IMR-90 (cell line): ENCODE results near the gene SEMA3C. TPM values are rescaled to one million over a fixed set of nuclear protein-coding genes. Genes with fewer than 3 reads are reported as not detected.

ENCODE experiments used
- ATAC-seq: fragments of 200-7000 bp; cut with Tn5 transposase; 2 replicates; pipeline ENCODE4 v1.9.1; 2020; ENCODE audit warnings: low read depth, mild to moderate bottlenecking, moderate library complexity
- BruUV-seq: library from RNA; stranded (reverse); fragments of 400-500 nt; replicated peaks from 2 replicates; lab custom pipeline; 2021; lab: Mats Ljungman, UMichigan
- CTCF ChIA-PET: fragments of 300-600 bp; formaldehyde crosslinking; extraction: SDS; loops from one replicate; lab custom pipeline; 2021; ENCODE audit warnings: antibody characterized with exemption; lab: Yijun Ruan, JAX
- POLR2A ChIA-PET: fragments of 300-600 bp; sonication (Branson Sonifier 250); formaldehyde crosslinking; loops from one replicate; lab custom pipeline; 2022; ENCODE audit warnings: antibody characterized with exemption; ENCODE audit not compliant: unreplicated experiment; lab: Charles Lee
- DNase-seq: peaks from one replicate; pipeline ENCODE4 v3.0.0; 2013
- H2AFZ ChIP-seq: replicated peaks from 2 replicates; pipeline ENCODE3; 2013; ENCODE audit warnings: low read length, mild to moderate bottlenecking; ENCODE audit not compliant: poor library complexity
- H2AK5ac ChIP-seq: 2 replicates; pipeline ENCODE4 v1.6.1; 2013; ENCODE audit warnings: low read depth, low read length, inconsistent platforms
- H2AK9ac ChIP-seq: replicated peaks from 2 replicates; pipeline ENCODE3; 2013; ENCODE audit warnings: mild to moderate bottlenecking, low read depth, low read length, moderate library complexity; ENCODE audit not compliant: poor library complexity
- H2BK120ac ChIP-seq: 2 replicates; pipeline ENCODE4 v1.6.1; 2013; ENCODE audit warnings: low read depth, low read length, inconsistent platforms
- H2BK15ac ChIP-seq: 3 replicates; pipeline ENCODE4 v1.6.1; 2013; ENCODE audit warnings: low read depth, low read length, inconsistent platforms
- H2BK20ac ChIP-seq: 2 replicates; pipeline ENCODE4 v1.6.1; 2013; ENCODE audit warnings: low read depth, mild to moderate bottlenecking, inconsistent platforms, low read length, moderate library complexity
- H2BK5ac ChIP-seq: 2 replicates; pipeline ENCODE4 v1.6.1; 2013; ENCODE audit warnings: mild to moderate bottlenecking, low read depth, low read length, inconsistent platforms; ENCODE audit not compliant: poor library complexity, severe bottlenecking
- H3K14ac ChIP-seq: replicated peaks from 2 replicates; pipeline ENCODE4 v1.6.1; 2013; ENCODE audit warnings: low read depth, low read length, inconsistent platforms
- H3K18ac ChIP-seq: 2 replicates; pipeline ENCODE4 v1.6.1; 2013; ENCODE audit warnings: low read depth, low read length, control low read depth
- H3K23ac ChIP-seq: 2 replicates; pipeline ENCODE4 v1.6.1; 2013; ENCODE audit warnings: low read depth, low read length, inconsistent platforms
- H3K27ac ChIP-seq: 2 replicates; pipeline ENCODE4 v1.5.1; 2013; ENCODE audit warnings: mild to moderate bottlenecking, control low read depth, low read length; ENCODE audit not compliant: insufficient read depth
- H3K27me3 ChIP-seq: 2 replicates; pipeline ENCODE4 v1.6.1; 2013; ENCODE audit warnings: low read length; ENCODE audit not compliant: control insufficient read depth, insufficient read depth
- H3K36me3 ChIP-seq: 2 replicates; pipeline ENCODE4 v1.6.1; 2013; ENCODE audit warnings: low read length, mixed read lengths; ENCODE audit not compliant: control insufficient read depth, insufficient read depth
- H3K4ac ChIP-seq: 2 replicates; pipeline ENCODE4 v1.6.1; 2013; ENCODE audit warnings: low read depth, low read length, inconsistent platforms
- H3K4me1 ChIP-seq: 2 replicates; pipeline ENCODE4 v1.6.1; 2013; ENCODE audit warnings: low read length, mixed read lengths; ENCODE audit not compliant: control insufficient read depth, insufficient read depth
- H3K4me2 ChIP-seq: 2 replicates; pipeline ENCODE4 v1.6.1; 2013; ENCODE audit warnings: low read depth, mild to moderate bottlenecking, control low read depth, low read length, moderate library complexity
- H3K4me3 ChIP-seq: 2 replicates; pipeline ENCODE4 v1.5.1; 2013; ENCODE audit warnings: low read depth, mild to moderate bottlenecking, control low read depth, low read length, moderate library complexity; ENCODE audit not compliant: insufficient read depth
- H3K56ac ChIP-seq: 2 replicates; pipeline ENCODE4 v1.6.1; 2013; ENCODE audit warnings: low read length, inconsistent platforms; ENCODE audit not compliant: insufficient read depth; ENCODE audit errors: extremely low read depth
- H3K79me1 ChIP-seq, 2 experiments: 2 replicates each; pipeline ENCODE4 v1.6.1; 2013; ENCODE audit warnings: low read length in 2 of 2, inconsistent platforms in 1 of 2, low read depth in 1 of 2
- H3K9ac ChIP-seq: 2 replicates; pipeline ENCODE4 v1.6.1; 2013; ENCODE audit warnings: low read depth, low read length, control low read depth
- H3K9me1 ChIP-seq: 2 replicates; pipeline ENCODE4 v1.6.1; 2013; ENCODE audit warnings: low read length, inconsistent platforms; ENCODE audit not compliant: insufficient read depth
- H3K9me3 ChIP-seq: 2 replicates; pipeline ENCODE4 v1.6.1; 2013; ENCODE audit warnings: low read length; ENCODE audit not compliant: control insufficient read depth, insufficient read depth
- H4K20me1 ChIP-seq: 2 replicates; pipeline ENCODE4 v1.6.1; 2013; ENCODE audit warnings: low read length, inconsistent platforms; ENCODE audit not compliant: insufficient read depth
- H4K5ac ChIP-seq: 2 replicates; pipeline ENCODE4 v1.6.1; 2013; ENCODE audit warnings: mild to moderate bottlenecking, low read depth, low read length, control low read depth
- H4K8ac ChIP-seq, 2 experiments: 2 replicates each; pipeline ENCODE4 v1.6.1; 2013; ENCODE audit warnings: low read depth in 2 of 2, low read length in 2 of 2, control low read depth in 1 of 2, inconsistent platforms in 1 of 2
- H4K91ac ChIP-seq: 2 replicates; pipeline ENCODE4 v1.6.1; 2013; ENCODE audit warnings: low read depth, low read length, inconsistent platforms; ENCODE audit not compliant: insufficient read depth
- CHD1 ChIP-seq: IDR thresholded peaks from 2 replicates; pipeline ENCODE4 v1.6.1; 2012; ENCODE audit warnings: low read depth, low read length, improper control_type of control experiment
- NFE2L2 ChIP-seq: fragments of 150-350 bp; IDR thresholded peaks from 2 replicates; pipeline ENCODE4 v1.6.1; 2016; ENCODE audit warnings: low read depth, mild to moderate bottlenecking, low read length
- RFX5 ChIP-seq: IDR thresholded peaks from 2 replicates; pipeline ENCODE4 v1.8.0; 2012; ENCODE audit warnings: low read depth, mild to moderate bottlenecking, low read length, moderate library complexity
- WGBS, 2 experiments: methylation state at CpG; one replicate each; pipeline versions ENCODE4 v1.1.5 to v1.1.7; 2013; ENCODE audit warnings: missing lambda C conversion rate in 2 of 2; ENCODE audit not compliant: insufficient read length in 1 of 2; ENCODE audit errors: extremely low coverage in 2 of 2; 5-methylcytosine and 5-hydroxymethylcytosine counted together
- dilution Hi-C: fragments of 300-500 bp; cut with HindIII; formaldehyde crosslinking; loops from one replicate; pipeline ENCODE4 v1.14.3; 2018; ENCODE audit warnings: low sequenced_read_pairs; ENCODE audit not compliant: unreplicated experiment
- in situ Hi-C: fragments of 300-500 bp; cut with MboI; formaldehyde crosslinking; loops from 3 replicates; pipeline ENCODE4 v1.14.3; 2019; ENCODE audit warnings: low sequenced_read_pairs, inconsistent platforms, mixed read lengths
- intact Hi-C: fragments of 100-400 bp; cut with micrococcal nuclease; formaldehyde crosslinking; loops from 2 replicates; pipeline ENCODE4 v1.10.0; 2022
- polyA plus RNA-seq, 3 experiments: library from polyadenylated mRNA; depleted of rRNA; stranded (reverse); fragments of >200 nt; gene quantifications; 2 replicates each; pipeline ENCODE4 v1.2.3, GENCODE V29; 2012; ENCODE audit warnings: low replicate concordance in 1 of 3
- total RNA-seq: library from RNA; depleted of rRNA; stranded (reverse); fragments of >200 nt; gene quantifications from 2 replicates; pipeline ENCODE4 v1.2.3, GENCODE V29; 2012

Gene SEMA3C
- total and polyA plus RNA-seq, 2 of the 4 experiments (the other 2 are of a cell fraction): 21.2 to 97.1 TPM

DNA sequence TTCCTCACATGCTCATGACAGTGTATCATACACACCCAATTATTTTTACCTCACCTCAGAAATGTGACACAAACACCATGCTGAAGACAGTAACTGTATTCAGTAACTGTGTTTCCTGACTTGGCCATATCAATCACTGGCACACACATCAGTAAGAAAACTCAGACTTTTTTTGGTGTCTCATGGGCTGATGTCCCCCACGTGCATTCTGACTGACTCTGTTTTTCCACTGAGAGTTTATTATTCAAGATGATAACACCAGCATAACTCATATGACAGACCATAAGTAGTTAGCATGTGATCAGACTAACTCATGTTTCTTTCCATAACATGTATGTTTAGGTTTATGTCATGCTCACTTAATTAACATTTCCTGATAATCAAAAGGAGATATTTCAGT, 155.6 kb downstream of the SEMA3C start:
- Histone ChIP-seq H4K91ac (no peak overlapping the region), H3K36me3 (no peaks in the 10 kb centered on the region; the same call in 1 of the 2 replicates), H2BK15ac (no peak overlapping the region), H3K4me2 (no peak overlapping the region), H2AFZ (no peak overlapping the region), H3K56ac (no peak overlapping the region), H2BK20ac (no peak overlapping the region), H3K23ac (no peak overlapping the region), H4K20me1 (no peaks in the 10 kb centered on the region), H3K14ac (no peak overlapping the region), H2AK9ac (no peak overlapping the region), H4K8ac (no peak overlapping the region), H3K79me1 (no peaks in the 10 kb centered on the region; a peak in 1 of 4 replicates), H3K9me3 (no peaks in the 10 kb centered on the region), H3K4me1 (peaks cover 3% of the 10 kb centered on the region; the same call in 1 of the 2 replicates), H4K5ac (no peak overlapping the region), H3K4me3 (no peak overlapping the region), H3K9ac (no peak overlapping the region), H3K27me3 (no peaks in the 10 kb centered on the region), H3K18ac (no peak overlapping the region), H3K4ac (no peak overlapping the region), H3K9me1 (0 out of 2 replicates have a peak, but pooled peaks cover 3% of the 10 kb centered on the region), H2AK5ac (no peak overlapping the region), H3K27ac (no peak overlapping the region), H2BK5ac (no peak overlapping the region), H2BK120ac (no peak overlapping the region)
- DNase-seq (no peak), ATAC-seq (no peak)
- BruUV-seq: no TSS peak
- no CpG with 5 or more reads among the region's 1 CpG for WGBS, 2 experiments
- intact Hi-C loops (no loop called here), in situ Hi-C loops (no loop called here), dilution Hi-C loops (no loop called here)
- POLR2A ChIA-PET: no interaction called here
- CTCF ChIA-PET: no interaction called here
- TF ChIP-seq RFX5 (no peak), CHD1 (no peak), NFE2L2 (no peak)
